C4-2B (cell line): ENCODE measurements around the gene STK26.
"Not testable (repeated sequence)": the region's sequence is repeated elsewhere in the genome, so short reads cannot be mapped to it uniquely, and the experiment has no call there.

ENCODE experiments used
- H3K27ac ChIP-seq: fragments of 450-650 bp; 2 replicates; pipeline ENCODE4 v1.5.1; 2017
- ZFX ChIP-seq: fragments of 450-650 bp; IDR thresholded peaks from 2 replicates; pipeline ENCODE4 v1.6.1; 2017
- TF ChIP-seq, protein P1 (sequence below): fragments of 450-650 bp; conservative IDR thresholded peaks from 2 replicates; pipeline ENCODE4 v1.5.1; 2017; ENCODE audit warnings: mild to moderate bottlenecking

Gene STK26

DNA sequence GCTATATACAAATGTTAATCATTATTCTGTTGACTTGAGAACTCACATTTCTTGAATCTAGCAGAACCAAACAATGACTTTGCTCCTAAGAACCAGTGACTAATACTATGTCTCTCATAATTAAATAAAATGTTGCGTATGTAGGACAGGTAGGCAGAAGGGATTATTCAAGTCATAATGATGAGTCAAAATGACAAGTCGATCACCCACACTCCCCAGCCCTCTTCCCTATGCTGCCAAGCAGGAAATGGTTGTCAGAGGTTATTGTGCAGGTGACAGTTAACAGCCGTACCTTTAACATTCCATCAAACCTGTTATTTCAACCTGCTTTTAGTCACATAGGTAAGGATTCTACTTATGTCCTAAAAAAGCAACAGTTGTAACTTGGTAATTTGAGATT lies 22.0 kb upstream of the STK26 start:
- TF ChIP-seq, protein P1, sequence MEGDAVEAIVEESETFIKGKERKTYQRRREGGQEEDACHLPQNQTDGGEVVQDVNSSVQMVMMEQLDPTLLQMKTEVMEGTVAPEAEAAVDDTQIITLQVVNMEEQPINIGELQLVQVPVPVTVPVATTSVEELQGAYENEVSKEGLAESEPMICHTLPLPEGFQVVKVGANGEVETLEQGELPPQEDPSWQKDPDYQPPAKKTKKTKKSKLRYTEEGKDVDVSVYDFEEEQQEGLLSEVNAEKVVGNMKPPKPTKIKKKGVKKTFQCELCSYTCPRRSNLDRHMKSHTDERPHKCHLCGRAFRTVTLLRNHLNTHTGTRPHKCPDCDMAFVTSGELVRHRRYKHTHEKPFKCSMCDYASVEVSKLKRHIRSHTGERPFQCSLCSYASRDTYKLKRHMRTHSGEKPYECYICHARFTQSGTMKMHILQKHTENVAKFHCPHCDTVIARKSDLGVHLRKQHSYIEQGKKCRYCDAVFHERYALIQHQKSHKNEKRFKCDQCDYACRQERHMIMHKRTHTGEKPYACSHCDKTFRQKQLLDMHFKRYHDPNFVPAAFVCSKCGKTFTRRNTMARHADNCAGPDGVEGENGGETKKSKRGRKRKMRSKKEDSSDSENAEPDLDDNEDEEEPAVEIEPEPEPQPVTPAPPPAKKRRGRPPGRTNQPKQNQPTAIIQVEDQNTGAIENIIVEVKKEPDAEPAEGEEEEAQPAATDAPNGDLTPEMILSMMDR = no peak
- no peak for TF ChIP-seq ZFX
- H3K27ac ChIP-seq = no peak overlapping the region

DNA sequence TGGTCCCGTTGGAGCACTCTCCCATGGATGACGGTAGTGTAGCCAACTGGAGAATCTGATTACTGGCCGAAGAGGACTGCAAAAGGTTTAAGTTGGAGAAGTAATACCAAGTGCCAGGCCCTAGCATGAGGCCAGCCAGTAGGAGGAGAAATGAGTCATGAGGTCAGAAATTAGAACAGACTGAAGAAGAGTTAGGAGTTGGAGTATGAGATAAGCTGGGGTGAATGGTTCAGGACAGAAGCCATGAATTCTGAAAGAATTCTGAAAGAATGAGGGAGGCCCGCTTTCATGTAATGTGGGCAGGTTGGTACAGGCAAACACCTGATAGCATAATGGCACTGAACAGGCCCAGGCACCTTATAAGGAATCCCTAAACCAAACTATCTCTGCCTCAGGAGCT lies 18.4 kb upstream of the STK26 start:
- no peak overlapping the region for H3K27ac ChIP-seq
- TF ChIP-seq, protein P1 = no peak
- no peak for TF ChIP-seq ZFX

DNA sequence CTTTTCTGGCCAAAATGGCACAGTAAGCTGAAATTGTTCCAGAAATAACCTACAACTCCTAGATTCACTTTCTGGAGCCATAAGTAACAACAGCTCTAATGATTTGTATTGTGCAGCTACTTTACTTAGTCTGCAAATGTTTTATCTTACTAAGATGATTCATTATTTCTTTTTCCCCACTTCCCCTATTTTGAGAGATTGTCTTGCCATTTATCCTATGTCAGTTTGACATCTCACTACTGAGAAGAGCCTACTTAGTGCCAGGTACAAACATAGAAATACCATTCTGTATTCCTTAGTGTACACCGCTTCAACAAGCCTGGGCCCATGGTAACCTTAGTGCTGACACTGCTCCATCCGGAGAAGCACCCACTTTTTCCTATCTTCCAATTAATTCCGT lies 13.8 kb upstream of the STK26 start:
- TF ChIP-seq, protein P1 = no peak
- TF ChIP-seq ZFX = no peak
- H3K27ac ChIP-seq = no peak overlapping the region

DNA sequence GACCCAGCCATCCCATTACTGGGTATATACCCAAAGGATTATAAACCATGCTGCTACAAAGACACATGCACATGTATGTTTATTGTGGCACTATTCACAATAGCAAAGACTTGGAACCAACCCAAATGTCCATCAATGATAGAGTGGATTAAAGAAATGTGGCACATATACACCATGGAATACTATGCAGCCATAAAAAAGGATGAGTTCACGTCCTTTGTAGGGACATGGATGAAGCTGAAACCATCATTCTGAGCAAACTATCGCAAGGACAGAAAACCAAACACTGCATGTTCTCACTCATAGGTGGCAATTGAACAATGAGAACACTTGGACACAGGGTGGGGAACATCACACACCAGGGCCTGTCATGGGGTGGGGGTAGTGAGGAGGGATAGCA lies 12.9 kb upstream of the STK26 start:
- not testable (repeated sequence) for H3K27ac ChIP-seq

- no peak for TF ChIP-seq ZFX
- TF ChIP-seq, protein P1 = no peak
Observed at GRCh38 chrX:132015875-132016274, 7.2 kb upstream of the STK26 start.

DNA sequence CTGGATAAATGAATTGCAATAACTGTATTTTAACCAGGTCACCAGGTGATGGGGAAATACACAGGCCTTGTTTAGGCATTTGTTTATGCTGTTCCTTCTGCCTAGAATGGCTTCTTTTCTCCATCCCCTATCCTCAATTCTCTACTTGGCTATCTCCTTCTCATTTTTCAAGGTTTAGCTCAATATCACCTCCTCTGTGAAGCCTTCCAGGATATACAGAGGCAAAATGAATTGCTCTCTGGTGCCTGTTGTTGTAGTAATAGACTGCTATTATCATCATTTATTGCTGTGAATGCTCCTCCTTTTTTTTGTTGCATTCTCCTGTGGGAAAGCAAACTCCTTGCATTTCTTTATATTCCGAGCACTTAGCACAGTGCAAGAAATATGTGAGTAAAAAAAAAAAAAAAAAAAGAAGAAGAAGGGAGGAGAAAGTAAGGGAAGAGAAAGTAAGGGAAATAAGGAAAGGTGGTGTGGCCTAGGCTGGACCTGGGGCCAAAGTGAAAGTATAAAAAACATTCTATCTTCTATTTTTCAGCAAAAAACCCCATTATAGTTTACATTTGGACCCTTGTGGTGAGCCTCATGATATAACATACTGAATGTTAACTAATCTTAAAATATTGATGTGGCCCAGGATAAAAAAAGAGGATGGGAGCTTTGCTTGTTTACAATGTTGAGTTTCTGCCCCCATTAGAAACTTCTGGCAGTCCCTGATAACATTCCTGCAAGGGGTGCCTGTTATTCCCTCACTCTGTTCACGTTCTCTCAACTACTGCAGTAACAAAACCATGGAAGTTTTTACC lies 6.3 kb upstream of the STK26 start:
- H3K27ac ChIP-seq = no peak overlapping the region
- TF ChIP-seq ZFX = no peak
- TF ChIP-seq, protein P1 = no peak

More at GRCh38 chrX:132015875-132016274, 7.2 kb upstream of the STK26 start:
- H3K27ac ChIP-seq = no peak overlapping the region

- TF ChIP-seq ZFX = no peak
- TF ChIP-seq, protein P1 = no peak
- no peak overlapping the region for H3K27ac ChIP-seq
Observed at GRCh38 chrX:132017431-132018185, 5.5 kb upstream of the STK26 start.
